TTC549 (cell line): ENCODE results near the gene TMEM61.
"Not testable (repeated sequence)": the region's sequence is repeated elsewhere in the genome, so short reads cannot be mapped to it uniquely, and the experiment has no call there.

ENCODE experiments used
- FAIRE-seq: peaks from 2 replicates; lab custom pipeline; 2012; peaks lifted over from hg19 to GRCh38; lab: Jason Lieb, UNC

Gene TMEM61

DNA sequence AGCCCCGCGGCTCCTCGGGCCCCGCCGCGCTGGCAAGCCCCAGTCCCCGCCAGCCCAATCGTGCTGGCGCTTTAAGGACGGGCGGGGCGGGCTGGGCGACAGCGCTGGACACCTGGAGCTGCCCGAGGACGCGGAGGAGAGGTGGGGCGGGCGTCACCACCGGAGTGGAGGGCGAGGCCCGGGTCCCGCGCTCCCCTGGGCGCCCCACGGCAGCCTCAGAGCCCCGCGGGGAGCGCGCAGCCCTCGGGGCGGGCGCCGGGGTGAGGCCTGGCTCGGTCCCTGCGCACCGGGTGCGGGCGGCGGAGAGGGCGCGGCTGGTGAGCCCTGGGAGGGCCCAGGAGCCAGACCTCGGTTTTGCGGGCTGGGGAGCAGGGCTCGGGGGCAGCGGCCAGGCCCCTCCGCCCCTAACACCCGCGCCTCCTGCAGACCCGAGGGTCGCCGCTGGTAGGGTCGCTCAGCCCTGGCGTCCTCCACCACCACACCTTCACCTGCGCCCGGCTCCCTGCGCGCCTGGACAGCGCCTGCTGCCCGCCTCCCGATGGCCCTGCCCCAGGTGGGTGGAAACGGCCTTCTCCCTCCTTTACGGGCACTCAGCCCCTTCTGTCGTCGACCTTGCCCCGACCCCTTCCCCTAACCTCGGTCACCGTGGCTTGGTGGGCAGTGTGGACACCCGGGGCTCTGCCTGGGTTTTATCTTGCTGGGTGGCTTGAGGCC is at the start of gene TMEM61:
TMEM61 (plus strand) TSS at position 101 of the 714 bp plus-strand sequence; CDS start at position 539, 438 bp downstream.
- FAIRE-seq, result no peak

DNA sequence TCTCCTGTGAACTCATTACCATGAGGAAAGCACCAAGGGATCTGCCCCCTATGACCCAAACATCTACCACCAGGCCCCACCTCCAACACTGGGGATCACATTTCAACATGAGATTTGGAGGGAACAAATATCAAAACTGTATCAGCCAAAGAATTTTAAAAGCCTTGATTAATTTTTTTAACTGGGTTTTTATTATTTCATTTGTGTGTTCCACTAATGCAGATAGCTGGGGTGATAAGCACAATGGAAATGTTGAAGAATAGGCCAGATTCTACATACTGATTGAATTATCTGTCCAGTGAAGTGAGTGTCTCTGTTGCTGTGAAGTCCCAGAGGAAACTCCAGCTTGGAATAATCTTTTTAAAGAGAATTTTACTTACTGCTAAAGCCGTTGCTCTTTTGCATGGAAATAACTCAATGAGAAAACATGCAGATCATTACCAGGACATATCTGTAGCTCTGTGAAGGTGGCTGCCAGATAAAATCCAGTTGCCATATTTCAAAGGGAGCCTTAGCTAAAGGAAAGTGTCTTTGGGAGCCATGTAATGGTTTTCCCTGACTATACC is 49.1 kb upstream of the TMEM61 start:
- no peak for FAIRE-seq

DNA sequence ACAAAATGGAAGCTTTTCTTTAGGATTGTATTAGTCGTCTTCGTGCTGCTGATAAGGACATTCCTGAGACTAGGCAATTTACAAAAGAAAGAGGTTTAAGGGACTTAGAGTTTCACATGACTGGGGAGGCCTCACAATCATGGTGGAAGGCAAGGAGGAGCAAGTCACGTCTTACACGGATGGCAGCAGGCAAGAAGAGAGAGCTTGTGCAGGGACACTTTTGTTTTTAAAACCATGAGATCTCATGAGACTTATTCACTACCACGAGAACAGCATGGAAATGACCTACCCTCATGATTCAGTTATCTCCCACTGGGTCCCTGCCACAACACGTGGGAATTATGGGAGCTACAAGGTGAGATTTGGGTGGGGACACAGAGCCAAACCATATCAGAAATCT is 46.3 kb upstream of the TMEM61 start:
- FAIRE-seq, result not testable (repeated sequence)

DNA sequence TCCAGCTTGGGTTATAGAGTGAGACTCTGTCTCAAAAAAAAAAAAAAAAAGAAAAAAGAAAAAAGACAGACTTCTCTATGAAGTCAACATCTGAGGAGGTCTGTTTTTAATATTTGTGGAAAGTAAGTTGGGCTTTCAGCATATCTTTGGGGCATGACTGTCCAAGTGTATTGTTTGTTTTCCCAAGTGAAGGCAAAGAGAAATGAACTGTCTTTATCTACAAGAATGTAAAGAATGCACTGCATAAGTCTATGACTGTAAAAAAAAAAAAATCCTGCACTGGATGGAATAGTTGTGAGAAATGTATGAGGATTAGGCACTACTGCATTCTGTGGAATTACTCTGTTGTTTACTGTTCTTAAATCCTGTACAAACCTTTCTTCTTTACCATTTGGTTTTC is 45.6 kb upstream of the TMEM61 start:
- no peak for FAIRE-seq

DNA sequence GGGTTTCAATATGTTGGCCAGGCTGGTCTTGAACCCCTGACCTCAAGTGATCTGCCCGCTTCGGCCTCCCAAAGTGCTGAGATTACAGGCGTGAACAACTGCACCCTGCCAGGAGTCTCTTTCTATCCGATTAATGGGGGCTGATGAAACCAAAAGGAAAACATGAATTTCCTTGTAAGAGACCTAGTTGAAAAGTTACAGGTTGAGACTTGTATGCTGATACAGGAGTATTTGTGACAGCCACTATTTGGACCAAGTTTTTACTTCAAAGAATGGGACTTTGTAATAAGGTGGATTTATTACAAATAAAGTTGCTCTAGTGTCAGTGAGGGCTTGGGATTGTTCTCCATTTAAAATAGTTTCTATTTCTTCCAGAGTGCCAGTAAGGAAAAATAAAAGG is 43.6 kb upstream of the TMEM61 start:
- no peak for FAIRE-seq

DNA sequence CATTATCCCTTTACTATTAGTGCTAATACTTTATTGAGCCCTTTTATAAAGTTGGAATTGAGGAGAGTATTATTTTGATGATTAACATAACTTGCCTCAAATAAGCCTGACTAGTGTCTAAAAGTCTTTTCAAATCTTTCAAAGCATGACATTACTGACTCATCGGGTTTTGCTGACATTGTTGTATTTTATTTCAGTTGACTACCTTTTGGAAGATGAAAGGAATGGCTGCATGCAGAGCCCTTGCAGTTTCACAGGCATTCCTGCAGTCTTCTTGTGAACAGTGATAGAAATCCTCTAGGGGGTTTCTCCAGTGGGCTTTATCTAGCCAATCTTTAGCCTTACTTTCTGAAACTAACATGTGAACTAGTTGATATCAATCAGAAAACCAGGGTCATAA is 43.0 kb upstream of the TMEM61 start:
- no peak for FAIRE-seq

DNA sequence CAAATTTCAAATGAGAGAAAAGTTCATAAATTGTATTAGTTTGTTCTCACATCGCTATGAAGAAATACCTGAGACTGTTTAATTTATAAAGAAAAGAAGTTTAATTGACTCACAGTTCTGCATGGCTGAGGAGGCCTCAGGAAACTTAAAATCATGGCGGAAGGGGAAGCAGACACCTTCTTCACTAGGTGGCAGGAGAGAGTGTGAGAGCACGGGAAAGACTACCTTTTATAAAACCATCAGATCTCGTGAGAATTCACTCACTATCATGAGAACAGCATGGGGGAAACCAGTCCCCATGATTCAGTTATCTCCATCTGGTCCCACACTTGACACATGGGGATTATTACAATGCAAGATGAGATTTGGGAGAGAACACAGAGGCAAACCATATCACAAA is 41.5 kb upstream of the TMEM61 start:
- FAIRE-seq, result not testable (repeated sequence)

DNA sequence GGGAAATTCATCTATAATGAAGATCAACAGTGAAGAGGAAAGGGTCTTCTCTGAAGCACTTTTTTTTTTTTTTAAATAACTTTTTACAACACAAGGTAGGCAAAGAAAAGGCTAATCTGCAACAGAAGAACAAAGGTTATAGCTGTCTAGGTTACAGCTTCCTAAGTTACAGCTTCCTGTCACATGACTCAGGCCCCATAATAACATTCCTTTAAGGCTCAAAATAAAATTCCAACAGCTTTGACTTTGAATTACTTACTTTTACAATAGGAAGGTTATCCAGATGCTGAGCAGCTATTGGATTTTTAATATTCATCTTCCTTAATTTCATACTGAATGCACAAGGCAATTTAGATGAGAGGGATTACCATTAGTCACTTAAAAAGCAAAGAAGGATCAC is 40.4 kb upstream of the TMEM61 start:
- no peak for FAIRE-seq

DNA sequence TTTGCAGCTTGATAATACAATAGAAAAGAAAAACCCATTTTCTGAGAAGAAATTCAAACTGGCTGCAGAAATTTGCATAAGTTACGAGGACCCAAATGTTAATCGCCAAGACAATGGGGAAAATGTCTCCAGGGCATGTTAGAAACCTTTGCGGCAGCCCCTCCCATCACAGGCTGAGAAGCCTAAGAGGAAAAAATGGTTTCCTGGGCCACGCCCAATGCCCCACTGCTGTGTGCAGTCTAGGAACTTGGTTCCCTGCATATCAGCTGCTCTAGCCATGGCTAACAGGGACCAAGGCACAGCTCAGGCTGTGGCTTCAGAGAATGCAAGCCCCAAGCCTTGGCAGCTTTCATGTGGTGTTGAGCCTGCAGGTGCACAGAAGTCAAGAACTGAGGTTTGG is 37.5 kb upstream of the TMEM61 start:
- FAIRE-seq, result no peak

DNA sequence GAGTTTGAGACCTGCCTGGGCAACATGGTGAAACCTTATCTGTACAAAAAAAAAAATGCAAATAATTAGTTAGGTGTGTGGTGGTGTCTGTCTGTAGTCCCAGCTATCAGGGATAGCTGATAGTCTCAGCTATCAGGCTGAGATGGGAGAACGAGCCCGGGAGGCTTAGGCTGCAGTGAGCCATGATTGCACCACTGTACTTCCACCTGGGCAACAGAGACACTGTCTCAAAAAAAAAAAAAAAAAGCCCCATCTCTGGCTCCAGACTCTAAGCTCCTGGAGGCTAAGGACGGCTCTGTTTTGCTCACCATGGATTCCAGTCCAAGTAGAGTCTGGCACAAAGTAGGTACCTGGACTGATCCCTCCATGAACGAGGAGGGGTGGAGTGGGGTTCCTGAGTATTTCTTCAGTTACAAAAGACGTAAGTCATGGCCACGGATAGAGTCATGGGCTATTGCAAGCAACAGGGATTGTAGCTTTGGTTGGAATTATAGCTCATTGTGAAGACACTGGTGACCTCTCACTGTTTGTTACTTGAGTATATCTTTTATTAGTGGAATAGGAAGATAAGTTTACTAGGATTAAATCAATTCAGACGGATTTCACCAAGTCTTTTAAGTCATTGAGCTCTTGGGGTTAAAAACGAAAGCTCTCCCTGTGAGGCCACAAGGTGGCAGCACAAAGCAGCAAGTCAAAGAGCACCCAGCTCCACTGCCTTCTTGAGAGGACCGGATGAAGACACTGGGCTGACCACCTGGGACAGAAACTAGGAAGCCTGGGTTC is 35.6 kb upstream of the TMEM61 start:
- FAIRE-seq, result peak; percentile 56

DNA sequence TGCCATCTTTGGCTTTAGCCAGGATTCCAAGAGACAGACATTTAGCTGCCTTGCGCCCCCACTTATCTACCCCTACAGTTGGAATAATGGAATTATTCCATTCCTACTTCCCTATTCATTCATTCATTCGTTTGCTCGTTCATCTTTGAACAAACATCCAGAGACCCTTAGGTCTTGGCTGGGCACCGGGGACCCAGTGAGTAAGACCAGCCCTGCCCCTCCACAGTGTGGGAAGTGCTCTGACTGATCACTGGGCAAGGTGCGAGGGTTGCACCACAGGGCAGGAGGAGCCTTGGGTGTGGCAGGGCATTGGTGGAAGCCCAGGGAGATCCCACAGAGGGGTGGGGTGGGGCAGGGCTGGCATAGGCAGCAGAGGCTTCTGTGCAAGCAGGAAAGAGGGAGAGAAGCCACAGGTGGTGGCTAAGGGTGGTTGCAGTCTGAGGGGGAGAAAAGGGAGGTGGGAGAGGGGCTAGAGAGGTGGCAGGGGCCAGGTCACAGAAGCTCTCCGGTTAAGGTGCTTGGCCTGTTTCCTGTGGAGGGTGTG is 35.0 kb upstream of the TMEM61 start:
- FAIRE-seq, result no peak

DNA sequence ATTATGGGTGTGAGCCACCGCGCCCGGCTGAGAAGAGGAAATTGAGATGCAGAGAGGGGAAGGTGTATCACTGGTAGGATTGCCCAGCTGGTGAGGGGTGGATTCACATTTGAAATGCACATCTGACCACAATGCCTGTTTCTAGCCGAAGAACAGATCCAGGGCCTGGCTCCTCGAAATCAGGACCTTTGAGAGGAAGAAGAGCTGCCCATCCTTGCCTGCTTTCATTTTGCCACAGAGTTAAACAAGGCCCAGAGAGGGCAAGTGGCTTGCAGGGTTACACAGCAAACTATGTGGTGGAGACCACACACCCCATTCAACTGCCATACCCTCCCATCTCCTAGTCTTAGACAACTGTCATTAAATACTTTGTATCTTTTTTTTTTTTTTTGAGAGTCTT is 32.9 kb upstream of the TMEM61 start:
- FAIRE-seq, result no peak

DNA sequence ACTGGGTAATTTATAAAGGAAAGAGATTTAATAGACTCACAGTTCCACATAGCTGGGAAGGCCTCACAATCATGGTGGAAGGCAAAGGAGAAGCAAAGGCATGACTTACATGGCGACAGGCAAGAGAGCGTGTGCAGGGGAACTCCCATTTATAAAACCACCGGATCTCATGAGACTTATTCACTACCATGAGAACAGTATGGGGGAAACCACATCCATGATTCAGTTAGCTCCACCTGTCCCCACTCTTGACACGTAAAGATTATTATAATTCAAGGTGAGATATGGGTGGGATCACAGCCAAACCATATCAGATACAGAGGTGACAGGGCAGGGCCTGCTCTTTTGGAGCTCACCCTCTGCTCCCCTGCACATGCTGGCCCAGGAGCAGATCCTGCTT is 31.4 kb upstream of the TMEM61 start:
- no peak for FAIRE-seq

DNA sequence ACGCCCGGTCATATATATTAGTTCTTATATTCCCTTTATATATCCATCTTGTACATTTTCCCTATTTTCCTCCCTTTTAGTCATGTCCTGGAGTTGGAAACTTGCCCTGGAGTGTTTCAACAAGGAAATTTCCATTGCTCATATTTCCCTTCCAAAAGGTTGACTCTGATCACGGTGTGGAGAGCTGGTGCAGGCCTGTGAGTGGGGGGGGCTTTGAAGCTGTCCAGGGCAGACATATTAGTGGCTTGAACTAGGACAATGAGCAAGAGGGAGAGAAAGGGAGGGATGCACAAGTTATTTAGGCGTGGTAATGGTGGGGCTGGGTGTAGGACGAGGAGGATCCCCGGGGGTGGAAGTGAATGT is 30.4 kb upstream of the TMEM61 start:
- no peak for FAIRE-seq

DNA sequence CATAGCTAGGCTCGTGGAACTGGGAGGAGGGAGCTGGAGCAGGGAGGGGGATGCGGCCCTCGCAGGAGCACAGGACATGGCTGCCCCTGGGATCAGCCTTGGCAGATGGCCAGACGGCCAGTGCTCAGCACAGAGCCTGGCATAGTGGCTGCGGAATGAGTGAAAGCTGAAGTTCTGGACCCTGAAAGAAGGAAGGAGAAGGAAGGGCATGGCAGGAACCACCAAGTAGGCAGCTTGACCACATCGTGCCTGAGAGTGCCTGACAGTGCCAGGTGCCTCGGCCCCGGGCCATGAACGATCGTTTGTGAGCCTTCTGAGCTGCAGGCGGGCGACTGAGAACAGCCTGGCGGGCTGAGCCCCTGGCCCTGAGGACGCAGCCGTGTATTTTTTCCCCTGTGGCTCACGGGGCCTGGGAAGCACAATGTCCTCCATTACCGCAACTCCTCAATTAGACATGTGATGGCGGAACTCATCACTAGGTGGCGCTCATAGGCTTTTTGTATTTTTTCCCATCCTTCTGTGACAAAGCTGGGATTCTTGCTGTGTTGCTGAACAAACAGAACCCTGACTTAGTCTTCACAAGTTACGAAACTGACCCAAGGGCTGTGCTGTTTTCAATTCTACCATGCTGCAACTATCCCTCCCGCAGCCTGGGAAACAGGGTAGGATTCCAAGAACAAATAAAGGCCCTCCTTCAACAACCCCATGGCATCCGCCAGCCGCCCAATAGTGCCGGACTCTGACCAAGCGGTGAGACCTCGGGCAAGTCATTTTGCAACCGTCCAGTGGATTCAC is 29.9 kb upstream of the TMEM61 start:
- FAIRE-seq, result peak; percentile 77

DNA sequence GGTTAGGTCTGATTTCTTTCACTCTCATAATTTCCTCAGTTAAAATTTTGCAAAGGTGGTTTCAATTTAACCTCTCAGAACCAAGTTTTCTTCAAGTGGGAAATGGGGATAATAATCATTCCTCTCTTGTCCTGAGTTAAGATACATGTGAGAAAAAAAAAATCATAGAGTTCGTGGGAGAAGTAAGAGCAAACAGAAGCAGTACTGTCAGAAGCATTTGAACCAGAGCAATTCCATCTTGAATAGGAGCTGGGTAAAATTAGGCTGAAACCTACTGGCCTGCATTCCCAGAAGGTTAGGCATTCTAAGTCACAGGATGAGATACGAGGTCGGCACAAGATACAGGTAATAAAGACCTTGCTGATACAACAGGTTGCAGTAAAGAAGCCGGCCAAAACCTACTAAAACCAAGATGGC is 28.6 kb upstream of the TMEM61 start:
- FAIRE-seq, result no peak

DNA sequence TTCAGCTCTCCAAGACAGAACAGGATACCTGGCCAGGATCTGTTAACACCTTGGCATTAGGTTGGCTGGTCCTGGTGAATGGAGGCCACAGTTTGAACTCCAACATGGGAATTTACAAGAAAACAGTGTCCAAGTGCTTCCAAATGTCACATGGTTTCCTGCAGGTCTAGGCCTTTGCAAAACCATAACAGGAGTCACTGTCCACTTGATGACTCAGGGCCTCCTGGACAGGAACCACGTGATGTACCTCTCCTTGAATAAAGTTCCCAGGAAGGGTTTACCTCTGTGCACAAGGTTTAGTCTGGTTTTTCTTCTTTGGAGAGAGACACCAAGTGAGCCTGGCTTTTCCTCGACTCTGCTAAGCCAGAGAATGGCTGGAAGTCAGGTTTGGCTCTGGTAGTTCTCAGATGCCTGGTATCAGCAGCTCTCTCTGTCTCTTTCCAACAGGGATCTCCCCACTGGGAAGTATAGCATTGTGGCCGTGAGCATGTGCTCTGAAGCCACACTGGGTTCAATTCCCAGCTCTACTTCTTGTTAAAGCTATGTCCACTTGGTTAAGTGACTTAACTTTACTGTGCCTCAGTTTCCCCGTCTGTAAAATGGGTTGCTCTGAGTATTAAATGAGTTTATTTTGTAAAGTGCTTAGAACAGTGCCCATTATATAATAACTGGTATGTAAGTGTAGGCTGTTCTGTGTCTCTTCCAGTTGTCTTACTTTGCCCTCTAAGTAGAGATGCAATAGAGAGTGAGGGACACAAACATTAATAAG is 27.3 kb upstream of the TMEM61 start:
- FAIRE-seq, result no peak

DNA sequence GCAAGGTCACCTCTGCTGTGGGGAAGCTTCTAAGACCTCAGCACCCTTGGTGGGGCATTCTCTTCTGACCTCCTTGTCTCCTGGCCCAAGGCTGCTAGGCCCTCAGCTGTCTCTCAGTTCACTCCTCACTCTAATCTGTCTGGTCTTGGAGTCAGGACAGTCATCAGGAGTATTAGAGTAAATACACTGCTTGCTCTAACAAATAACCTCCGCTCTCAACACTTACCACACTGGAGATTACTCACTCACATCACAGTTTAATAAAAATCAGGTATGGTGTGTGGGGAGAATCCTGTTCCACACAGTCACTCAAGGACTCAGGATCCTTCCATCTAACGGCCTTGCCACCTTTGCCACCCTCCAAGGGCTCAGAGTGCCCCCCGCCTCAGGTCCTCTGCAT is 26.6 kb upstream of the TMEM61 start:
- no peak for FAIRE-seq

DNA sequence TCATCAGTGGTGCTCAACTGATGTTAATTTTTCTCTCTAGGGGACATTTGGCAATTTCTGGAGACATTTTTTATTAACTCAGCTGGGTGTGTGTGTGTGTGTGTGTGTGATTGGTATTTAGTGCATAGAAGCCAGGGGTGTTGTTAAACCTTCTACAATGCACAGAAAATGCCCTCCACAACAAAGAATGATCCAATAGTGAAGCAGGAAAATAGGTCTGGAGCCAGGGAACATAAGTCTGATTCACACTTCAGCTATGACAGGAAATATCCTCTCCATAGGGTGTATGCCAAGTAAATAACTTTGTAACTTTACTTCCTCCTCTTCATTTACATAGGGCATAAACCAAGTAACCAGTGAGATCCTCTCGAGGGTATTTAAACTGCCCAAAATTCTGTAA is 25.1 kb upstream of the TMEM61 start:
- FAIRE-seq, result no peak

DNA sequence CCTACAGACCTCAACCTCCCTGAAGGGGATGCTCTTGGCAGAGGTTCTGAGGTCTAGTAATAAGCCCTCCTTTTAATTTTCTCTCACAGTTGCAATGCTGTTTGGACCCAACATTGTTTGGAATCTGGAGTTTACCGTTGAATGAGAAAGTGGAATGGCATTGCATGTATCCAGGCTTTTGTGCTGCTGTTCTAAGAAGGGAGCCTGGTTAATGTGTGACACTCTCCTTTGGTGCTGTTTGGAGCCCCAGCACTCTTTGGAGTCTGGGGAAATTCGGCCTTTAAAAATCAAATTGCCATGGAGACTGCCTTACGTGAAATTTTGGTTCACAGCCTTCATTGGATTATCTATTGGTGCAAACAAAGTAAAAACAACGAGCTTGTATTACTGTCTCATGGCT is 23.7 kb upstream of the TMEM61 start:
- no peak for FAIRE-seq

DNA sequence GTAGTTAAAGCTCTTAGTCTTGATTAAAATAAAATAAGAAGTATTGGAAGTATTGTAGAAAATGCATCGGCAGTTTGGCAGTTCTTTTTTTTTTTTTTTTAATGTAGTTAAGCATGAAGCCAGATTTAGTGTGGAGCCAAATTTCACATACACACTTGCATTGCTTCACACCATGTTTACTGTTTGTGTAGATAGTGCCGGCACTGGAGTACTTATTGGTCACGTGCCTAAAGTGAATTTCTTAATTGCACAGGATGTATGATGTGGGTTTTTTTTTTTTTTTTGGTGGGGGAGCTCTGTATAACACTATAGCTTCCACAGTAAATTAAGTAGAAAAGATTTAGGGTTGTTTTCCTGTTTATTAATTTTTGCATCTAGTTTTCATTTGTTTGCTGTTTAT is 21.2 kb upstream of the TMEM61 start:
- FAIRE-seq, result no peak
